ENCODE results near the gene YIF1A. TPM values are rescaled to one million over a fixed set of nuclear protein-coding genes. Genes with fewer than 3 reads are reported as not detected.

Gene YIF1A
- 10 to 100 TPM; 42.9 to 50.8 TPM for total RNA-seq

GRCh38 chr11:66288671-66289547 lies at the start of gene YIF1A:
Gene YIF1A, minus strand, starts transcription at chr11:66289143. Its CDS starts 158 bp downstream, at chr11:66288985.
- Mint-ChIP-seq H3K36me3 (ENCODE audit: insufficient read depth in 2 of 2) (peaks cover 0 to 2% of the 10 kb centered on the region in 2 donors), H3K27ac (peak within 1 kb of the TSS; percentile 94), H3K9me3 (no peaks in the 10 kb centered on the region), H3K4me3 (peak within 1 kb of the TSS; percentile 92 to 93), H3K4me1 (ENCODE audit: low read depth) (peaks cover 28% of the 10 kb centered on the region), H3K27me3 (ENCODE audit: low read depth) (peaks cover 27% of the 10 kb centered on the region)
- DNase-seq (peak; percentile 99), ATAC-seq (replicated peaks in 1 of 2) (peak; percentile 93)

GRCh38 chr11:66337103-66337899 lies 48.4 kb upstream of the YIF1A start:
- ATAC-seq (replicated peaks in 1 of 2) (no peak), DNase-seq (no peak)
- H3K4me3 Mint-ChIP-seq = peak overlapping the region; percentile 79 to 80
- no peaks in the 10 kb centered on the region for H3K9me3 Mint-ChIP-seq
- H3K36me3 Mint-ChIP-seq (ENCODE audit: insufficient read depth in 2 of 2) = peaks cover 0 to 1% of the 10 kb centered on the region in 2 donors
- no peak overlapping the region for H3K27ac Mint-ChIP-seq
- peaks cover 24% of the 10 kb centered on the region for H3K4me1 Mint-ChIP-seq (ENCODE audit: low read depth)
- no peaks in the 10 kb centered on the region for H3K27me3 Mint-ChIP-seq (ENCODE audit: low read depth)

GRCh38 chr11:66336234-66337102 lies 47.5 kb upstream of the YIF1A start, which contains the start of gene RIN1:
Gene RIN1, minus strand, starts transcription at chr11:66336434. Its CDS starts 32 bp downstream, at chr11:66336402.
- Mint-ChIP-seq H3K4me3 (peak within 1 kb of the TSS; percentile 79 to 80), H3K36me3 (ENCODE audit: insufficient read depth in 2 of 2) (peaks cover 0 to 1% of the 10 kb centered on the region in 2 donors), H3K9me3 (no peaks in the 10 kb centered on the region), H3K27ac (peak within 1 kb of the TSS; percentile 29), H3K27me3 (ENCODE audit: low read depth) (no peaks in the 10 kb centered on the region), H3K4me1 (ENCODE audit: low read depth) (peaks cover 24% of the 10 kb centered on the region)
- DNase-seq = peak; percentile 85 to 90
- ATAC-seq (replicated peaks in 1 of 2) = peak; percentile 89 to 91

GRCh38 chr11:66335531-66336233 lies 46.7 kb upstream of the YIF1A start:
- ATAC-seq (replicated peaks in 1 of 2) (peak in 1 of 2 donors; percentile 10), DNase-seq (no peak)
- no peaks in the 10 kb centered on the region for H3K9me3 Mint-ChIP-seq
- peaks cover 0 to 1% of the 10 kb centered on the region in 2 donors for H3K36me3 Mint-ChIP-seq (ENCODE audit: insufficient read depth in 2 of 2)
- H3K4me1 Mint-ChIP-seq (ENCODE audit: low read depth) = peaks cover 24% of the 10 kb centered on the region
- peak overlapping the region; percentile 79 to 80 for H3K4me3 Mint-ChIP-seq
- no peaks in the 10 kb centered on the region for H3K27me3 Mint-ChIP-seq (ENCODE audit: low read depth)
- H3K27ac Mint-ChIP-seq = no peak overlapping the region

- Mint-ChIP-seq H3K36me3 (ENCODE audit: insufficient read depth in 2 of 2) (peaks cover 0 to 1% of the 10 kb centered on the region in 2 donors), H3K9me3 (no peaks in the 10 kb centered on the region), H3K27ac (no peak overlapping the region), H3K4me1 (ENCODE audit: low read depth) (peaks cover 24% of the 10 kb centered on the region), H3K4me3 (peak overlapping the region; percentile 4 to 46), H3K27me3 (ENCODE audit: low read depth) (no peaks in the 10 kb centered on the region)
- DNase-seq (no peak), ATAC-seq (replicated peaks in 1 of 2) (no peak)
Measured at GRCh38 chr11:66334605-66335442, 45.9 kb upstream of the YIF1A start.

- no peak overlapping the region for H3K27ac Mint-ChIP-seq
- peaks cover 0 to 1% of the 10 kb centered on the region in 2 donors for H3K36me3 Mint-ChIP-seq (ENCODE audit: insufficient read depth in 2 of 2)
- ATAC-seq (replicated peaks in 1 of 2) (no peak), DNase-seq (no peak)
- H3K4me3 Mint-ChIP-seq = no peak overlapping the region
- no peaks in the 10 kb centered on the region for H3K9me3 Mint-ChIP-seq
- H3K4me1 Mint-ChIP-seq (ENCODE audit: low read depth) = peaks cover 25% of the 10 kb centered on the region
- no peaks in the 10 kb centered on the region for H3K27me3 Mint-ChIP-seq (ENCODE audit: low read depth)
Measured at GRCh38 chr11:66333896-66334604, 45.1 kb upstream of the YIF1A start.

- H3K9me3 Mint-ChIP-seq = no peaks in the 10 kb centered on the region
- H3K36me3 Mint-ChIP-seq (ENCODE audit: insufficient read depth in 2 of 2) = no peaks in the 10 kb centered on the region
- DNase-seq (no peak), ATAC-seq (replicated peaks in 1 of 2) (no peak)
- no peak overlapping the region for H3K27ac Mint-ChIP-seq
- no peak overlapping the region for H3K4me3 Mint-ChIP-seq
- no peaks in the 10 kb centered on the region for H3K27me3 Mint-ChIP-seq (ENCODE audit: low read depth)
- H3K4me1 Mint-ChIP-seq (ENCODE audit: low read depth) = peaks cover 32% of the 10 kb centered on the region
Measured at GRCh38 chr11:66333220-66333877, 44.4 kb upstream of the YIF1A start.

GRCh38 chr11:66332371-66333219 lies 43.7 kb upstream of the YIF1A start:
- Mint-ChIP-seq H3K4me3 (no peak overlapping the region), H3K4me1 (ENCODE audit: low read depth) (peaks cover 38% of the 10 kb centered on the region), H3K9me3 (no peaks in the 10 kb centered on the region), H3K36me3 (ENCODE audit: insufficient read depth in 2 of 2) (no peaks in the 10 kb centered on the region), H3K27ac (no peak overlapping the region), H3K27me3 (ENCODE audit: low read depth) (no peaks in the 10 kb centered on the region)
- DNase-seq (no peak), ATAC-seq (replicated peaks in 1 of 2) (no peak)

- Mint-ChIP-seq H3K4me1 (ENCODE audit: low read depth) (peaks cover 36% of the 10 kb centered on the region), H3K4me3 (no peak overlapping the region), H3K36me3 (ENCODE audit: insufficient read depth in 2 of 2) (no peaks in the 10 kb centered on the region), H3K9me3 (no peaks in the 10 kb centered on the region), H3K27me3 (ENCODE audit: low read depth) (no peaks in the 10 kb centered on the region), H3K27ac (no peak overlapping the region)
- DNase-seq = no peak
- ATAC-seq (replicated peaks in 1 of 2) = no peak
Measured at GRCh38 chr11:66331542-66332370, 42.8 kb upstream of the YIF1A start.

Data from activated T-cell treated with anti-CD3 and anti-CD28 coated beads, Interleukin-2, amount 50 U/mL, for 72 hours (primary cell).